Measurements from ENCODE around the gene SKAP2. TPM values are rescaled to one million over a fixed set of nuclear protein-coding genes. Genes with fewer than 3 reads are reported as not detected.

SKAP2 gene
- total RNA-seq, 4 donors from 2014 or later, result 13.2 to 18.2 (median 15.0) TPM

DNA sequence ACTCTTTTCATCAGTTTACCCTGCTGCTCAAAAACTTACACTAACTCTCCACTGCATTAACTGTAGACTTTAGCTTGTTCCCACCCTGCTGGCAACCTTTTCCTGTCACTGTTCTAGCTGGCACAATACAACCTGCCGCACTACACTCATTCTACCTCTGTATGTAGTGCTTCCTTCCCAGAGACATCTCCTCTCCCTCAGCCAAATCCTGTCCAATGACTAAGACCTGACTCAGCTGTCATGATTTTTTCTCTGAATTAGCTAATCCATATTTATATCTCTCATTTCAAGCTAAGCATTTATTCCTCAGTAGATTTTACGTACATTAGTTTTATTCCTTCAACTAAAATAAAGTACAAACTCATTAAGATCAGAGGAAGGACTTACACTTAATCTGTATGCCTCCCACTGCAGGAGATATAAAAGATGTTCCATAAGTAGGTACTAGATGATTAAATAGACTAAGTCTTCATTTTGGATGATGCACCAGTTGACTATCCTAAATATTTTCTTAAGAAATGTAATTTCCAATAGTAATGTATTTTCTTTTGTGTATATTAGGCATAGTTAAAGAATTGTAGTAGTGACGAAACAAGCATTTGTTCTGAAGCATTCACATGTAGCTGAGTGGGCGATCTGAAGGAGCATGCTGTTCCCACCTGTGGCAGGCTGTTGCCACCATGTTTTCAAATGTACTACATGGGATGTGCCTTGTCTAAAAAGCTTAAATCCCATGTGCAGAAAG is 189.1 kb downstream of the SKAP2 start:
- no peak overlapping the region for H3K4me3 ChIP-seq (ENCODE audit: low read depth, poor library complexity, severe bottlenecking)
- 91% methylated on average over 4 of the region's 4 CpGs for WGBS, 2 donors
- no peak for DNase-seq (ENCODE audit: low spot score in 2 of 2)
- TF ChIP-seq POLR2A (IDR thresholded peaks at IDR 0.05) (no peak), CTCF (IDR thresholded peaks at IDR 0.05) (no peak)
- intact Hi-C loops (cut with DNase I; ENCODE audit: low total_unique reads), result no loop called here

- TF ChIP-seq POLR2A (IDR thresholded peaks at IDR 0.05), result no peak
- TF ChIP-seq CTCF (IDR thresholded peaks at IDR 0.05), result no peak
- intact Hi-C loops (cut with DNase I; ENCODE audit: low total_unique reads), result no loop called here
- no peak overlapping the region for H3K4me3 ChIP-seq (ENCODE audit: low read depth, poor library complexity, severe bottlenecking)
- 94% methylated on average over 4 of the region's 4 CpGs for WGBS, 2 donors
- DNase-seq (ENCODE audit: low spot score in 2 of 2), result no peak
Observed at GRCh38 chr7:26673858-26674257, 190.5 kb downstream of the SKAP2 start.

DNA sequence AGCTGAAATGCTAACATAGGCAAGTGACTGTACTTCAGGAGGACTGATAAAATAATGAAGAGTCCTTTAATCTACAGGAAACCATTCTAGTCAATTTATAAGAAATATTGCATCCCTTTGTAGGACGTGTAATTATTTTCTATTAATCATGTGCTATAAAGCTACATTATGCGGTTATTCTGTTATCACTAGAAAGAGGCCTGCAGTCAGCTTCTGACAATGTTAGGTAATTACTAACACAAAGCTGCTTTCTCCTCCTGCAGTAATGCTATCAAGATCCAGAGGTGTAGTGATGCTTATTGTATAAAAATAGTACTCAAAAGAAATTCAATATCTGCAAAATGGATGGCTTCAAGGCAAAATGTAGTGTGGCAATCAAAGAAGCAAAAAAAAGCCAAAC is 191.1 kb downstream of the SKAP2 start:
- WGBS, 2 donors, result 87 to 94% methylated on average over 2 of the region's 2 CpGs
- no peak overlapping the region for H3K4me3 ChIP-seq (ENCODE audit: low read depth, poor library complexity, severe bottlenecking)
- intact Hi-C loops (cut with DNase I; ENCODE audit: low total_unique reads), result no loop called here
- DNase-seq (ENCODE audit: low spot score in 2 of 2), result no peak
- TF ChIP-seq CTCF (IDR thresholded peaks at IDR 0.05) (no peak), POLR2A (IDR thresholded peaks at IDR 0.05) (no peak)

- no peak for DNase-seq (ENCODE audit: low spot score in 2 of 2)
Observed at GRCh38 chr7:26670841-26671240, 193.5 kb downstream of the SKAP2 start.

GRCh38 chr7:26670290-26670689 is 194.1 kb downstream of the SKAP2 start:
- WGBS, 2 donors, result 66 to 73% methylated on average over 2 of the region's 2 CpGs
- H3K4me3 ChIP-seq (ENCODE audit: low read depth, poor library complexity, severe bottlenecking), result no peak overlapping the region
- DNase-seq (ENCODE audit: low spot score in 2 of 2), result no peak
- intact Hi-C loops (cut with DNase I; ENCODE audit: low total_unique reads), result no loop called here
- no peak for TF ChIP-seq CTCF (IDR thresholded peaks at IDR 0.05)
- no peak for TF ChIP-seq POLR2A (IDR thresholded peaks at IDR 0.05)

More at GRCh38 chr7:26670841-26671240, 193.5 kb downstream of the SKAP2 start:
- 86 to 89% methylated on average over 2 of the region's 2 CpGs for WGBS, 2 donors
- intact Hi-C loops (cut with DNase I; ENCODE audit: low total_unique reads), result no loop called here
- no peak overlapping the region for H3K4me3 ChIP-seq (ENCODE audit: low read depth, poor library complexity, severe bottlenecking)
- no peak for TF ChIP-seq POLR2A (IDR thresholded peaks at IDR 0.05)
- no peak for TF ChIP-seq CTCF (IDR thresholded peaks at IDR 0.05)

GRCh38 chr7:26668821-26669220 is 195.6 kb downstream of the SKAP2 start:
- intact Hi-C loops (cut with DNase I; ENCODE audit: low total_unique reads), result loop anchor here (5.0 kb wide), 1 partner anchor 292 kb away; no protein-coding TSS in a partner anchor
- TF ChIP-seq POLR2A (IDR thresholded peaks at IDR 0.05), result no peak
- no peak for TF ChIP-seq CTCF (IDR thresholded peaks at IDR 0.05)
- no peak for DNase-seq (ENCODE audit: low spot score in 2 of 2)
- WGBS, 2 donors, result 90 to 98% methylated on average over 4 of the region's 4 CpGs
- H3K4me3 ChIP-seq (ENCODE audit: low read depth, poor library complexity, severe bottlenecking), result no peak overlapping the region

Measured in lower leg skin (tissue), 4 donors.